H1 (cell line): ENCODE data around the gene P2RY14.

Experiments
- POLR2A ChIP-seq, 2 experiments: IDR thresholded peaks; 1 replicate in 1 of 2; 2 replicates in 1 of 2; pipeline ENCODE4 v1.6.1; 2011; ENCODE audit warnings: low read depth in 2 of 2, low read length in 2 of 2, mild to moderate bottlenecking in 2 of 2; ENCODE audit errors: control extremely low read depth in 1 of 2
- POLR2AphosphoS5 ChIP-seq: IDR thresholded peaks from 2 replicates; pipeline ENCODE4 v1.6.1; 2011; ENCODE audit warnings: low read depth, low read length
- TF ChIP-seq, protein P1 (sequence below), 3 experiments: IDR thresholded peaks; 1 replicate in 2 of 3; 2 replicates in 1 of 3; pipeline versions ENCODE4 v1.5.1 to v1.6.1; 2011; ENCODE audit warnings: low read length in 3 of 3, mild to moderate bottlenecking in 3 of 3, inconsistent platforms in 2 of 3, low read depth in 1 of 3, moderate library complexity in 1 of 3; ENCODE audit not compliant: insufficient read depth in 1 of 3; ENCODE audit errors: control extremely low read depth in 1 of 3

DNA sequence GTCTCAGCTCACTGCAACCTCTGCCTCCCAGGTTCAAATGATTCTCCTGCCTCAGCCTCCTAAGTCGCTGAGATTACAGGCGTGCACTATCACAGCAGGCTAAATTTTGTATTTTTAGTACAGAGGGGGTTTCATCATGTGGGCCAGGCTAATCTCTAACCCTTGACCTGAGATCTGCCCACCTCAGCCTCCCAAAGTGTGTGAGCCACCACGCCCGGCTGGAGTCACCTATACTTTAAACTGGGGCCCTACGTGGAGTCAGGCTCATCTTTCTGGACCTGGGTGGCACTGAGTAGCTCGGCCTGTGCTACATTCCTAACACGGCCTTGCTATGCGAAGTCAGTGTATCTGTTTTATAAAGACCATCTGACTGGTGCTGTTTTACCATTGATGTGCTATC lies 81.1 kb downstream of the P2RY14 start:
- TF ChIP-seq, protein P1, sequence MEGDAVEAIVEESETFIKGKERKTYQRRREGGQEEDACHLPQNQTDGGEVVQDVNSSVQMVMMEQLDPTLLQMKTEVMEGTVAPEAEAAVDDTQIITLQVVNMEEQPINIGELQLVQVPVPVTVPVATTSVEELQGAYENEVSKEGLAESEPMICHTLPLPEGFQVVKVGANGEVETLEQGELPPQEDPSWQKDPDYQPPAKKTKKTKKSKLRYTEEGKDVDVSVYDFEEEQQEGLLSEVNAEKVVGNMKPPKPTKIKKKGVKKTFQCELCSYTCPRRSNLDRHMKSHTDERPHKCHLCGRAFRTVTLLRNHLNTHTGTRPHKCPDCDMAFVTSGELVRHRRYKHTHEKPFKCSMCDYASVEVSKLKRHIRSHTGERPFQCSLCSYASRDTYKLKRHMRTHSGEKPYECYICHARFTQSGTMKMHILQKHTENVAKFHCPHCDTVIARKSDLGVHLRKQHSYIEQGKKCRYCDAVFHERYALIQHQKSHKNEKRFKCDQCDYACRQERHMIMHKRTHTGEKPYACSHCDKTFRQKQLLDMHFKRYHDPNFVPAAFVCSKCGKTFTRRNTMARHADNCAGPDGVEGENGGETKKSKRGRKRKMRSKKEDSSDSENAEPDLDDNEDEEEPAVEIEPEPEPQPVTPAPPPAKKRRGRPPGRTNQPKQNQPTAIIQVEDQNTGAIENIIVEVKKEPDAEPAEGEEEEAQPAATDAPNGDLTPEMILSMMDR (IDR thresholded peaks at IDR 0.05; ENCODE audit: control extremely low read depth in 1 of 3, insufficient read depth in 1 of 3, low read depth in 1 of 3, low read length in 3 of 3): no peak
- no peak for TF ChIP-seq POLR2AphosphoS5
- TF ChIP-seq POLR2A (IDR thresholded peaks at IDR 0.05; ENCODE audit: control extremely low read depth in 1 of 2, low read depth in 2 of 2, low read length in 2 of 2): no peak
